Stimulated activated naive CD8-positive, alpha-beta T cell treated with anti-CD3 and anti-CD28 coated beads, Interleukin-15, amount 100 ng/mL, for 72 hours (primary cell): ENCODE results near the gene GSDME.
A peak's percentile ranks its signal among the peaks of the same experiment; 100 is the strongest.
"Not testable (repeated sequence)": the region's sequence is repeated elsewhere in the genome, so short reads cannot be mapped to it uniquely, and the experiment has no call there.

Source experiments
- ATAC-seq: fragments of 150-1000 bp; cut with Tn5 transposase; 2 replicates; pipeline ENCODE4 v1.10.0; 2021; ENCODE audit warnings: mild to moderate bottlenecking, moderate library complexity
- DNase-seq, 2 donors: peaks; one replicate each; pipeline ENCODE4 v3.0.0; 2021 to 2022
- H3K27ac Mint-ChIP-seq, 2 donors: one replicate each; pipeline ENCODE4 v1.8.0; 2022; ENCODE audit warnings: mild to moderate bottlenecking in 2 of 2, mixed read lengths in 2 of 2, moderate library complexity in 2 of 2
- H3K27me3 Mint-ChIP-seq: one replicate; pipeline ENCODE4 v1.8.0; 2022; ENCODE audit warnings: mixed read lengths
- H3K4me1 Mint-ChIP-seq: one replicate; pipeline ENCODE4 v1.8.0; 2022; ENCODE audit warnings: mild to moderate bottlenecking, mixed read lengths
- H3K4me3 Mint-ChIP-seq, 2 donors: one replicate each; pipeline ENCODE4 v1.8.0; 2022; ENCODE audit warnings: mild to moderate bottlenecking in 2 of 2, mixed read lengths in 2 of 2, moderate library complexity in 1 of 2
- H3K9me3 Mint-ChIP-seq, 2 donors: one replicate each; pipeline ENCODE4 v1.8.0; 2022; ENCODE audit warnings: mixed read lengths in 2 of 2

The GSDME gene

GRCh38 chr7:24737281-24737680 is 20.0 kb downstream of the GSDME start:
- peaks cover 75% of the 10 kb centered on the region for H3K27me3 Mint-ChIP-seq
- no peak overlapping the region for H3K27ac Mint-ChIP-seq
- ATAC-seq = no peak
- H3K9me3 Mint-ChIP-seq = peaks cover 24 to 34% of the 10 kb centered on the region in 2 donors
- no peak for DNase-seq
- H3K4me1 Mint-ChIP-seq = no peaks in the 10 kb centered on the region
- no peak overlapping the region for H3K4me3 Mint-ChIP-seq

GRCh38 chr7:24735594-24735993 is 21.7 kb downstream of the GSDME start:
- Mint-ChIP-seq H3K27me3 (peaks cover 88% of the 10 kb centered on the region), H3K9me3 (peaks cover 24 to 34% of the 10 kb centered on the region in 2 donors)
- H3K27ac Mint-ChIP-seq, H3K4me3 Mint-ChIP-seq, ATAC-seq, H3K4me1 Mint-ChIP-seq, DNase-seq: not testable (repeated sequence)

GRCh38 chr7:24734306-24734705 is 23.0 kb downstream of the GSDME start:
- Mint-ChIP-seq H3K4me1 (peaks cover 8% of the 10 kb centered on the region), H3K27me3 (peaks cover 94% of the 10 kb centered on the region), H3K4me3 (no peak overlapping the region), H3K27ac (no peak overlapping the region), H3K9me3 (peaks cover 22 to 34% of the 10 kb centered on the region in 2 donors)
- DNase-seq (no peak), ATAC-seq (no peak)

- H3K27me3 Mint-ChIP-seq = peaks cover 93% of the 10 kb centered on the region
- peaks cover 16% of the 10 kb centered on the region for H3K4me1 Mint-ChIP-seq
- no peak overlapping the region for H3K27ac Mint-ChIP-seq
- DNase-seq (no peak), ATAC-seq (no peak)
- H3K4me3 Mint-ChIP-seq = no peak overlapping the region
- H3K9me3 Mint-ChIP-seq = peaks cover 14 to 28% of the 10 kb centered on the region in 2 donors
Observed at GRCh38 chr7:24733414-24734060, 23.7 kb downstream of the GSDME start.

GRCh38 chr7:24732646-24733413 is 24.4 kb downstream of the GSDME start:
- no peak overlapping the region for H3K4me3 Mint-ChIP-seq
- no peak for ATAC-seq
- H3K27ac Mint-ChIP-seq = no peak overlapping the region
- no peak for DNase-seq
- H3K9me3 Mint-ChIP-seq = peaks cover 10 to 25% of the 10 kb centered on the region in 2 donors
- H3K4me1 Mint-ChIP-seq = peaks cover 23% of the 10 kb centered on the region
- H3K27me3 Mint-ChIP-seq = peaks cover 93% of the 10 kb centered on the region

GRCh38 chr7:24731313-24731712 is 26.0 kb downstream of the GSDME start:
- Mint-ChIP-seq H3K27ac (no peak overlapping the region), H3K4me3 (no peak overlapping the region), H3K4me1 (peaks cover 35% of the 10 kb centered on the region), H3K9me3 (peaks cover 8 to 13% of the 10 kb centered on the region in 2 donors), H3K27me3 (peaks cover 91% of the 10 kb centered on the region)
- no peak for DNase-seq
- ATAC-seq = no peak

GRCh38 chr7:24730018-24730369 is 27.3 kb downstream of the GSDME start:
- H3K4me1 Mint-ChIP-seq = peaks cover 35% of the 10 kb centered on the region
- ATAC-seq (no peak), DNase-seq (no peak)
- peaks cover 92% of the 10 kb centered on the region for H3K27me3 Mint-ChIP-seq
- H3K9me3 Mint-ChIP-seq = peaks cover 0 to 7% of the 10 kb centered on the region in 2 donors
- no peak overlapping the region for H3K4me3 Mint-ChIP-seq
- no peak overlapping the region for H3K27ac Mint-ChIP-seq

- Mint-ChIP-seq H3K27me3 (peaks cover 89% of the 10 kb centered on the region), H3K27ac (no peak overlapping the region), H3K4me1 (peaks cover 35% of the 10 kb centered on the region), H3K9me3 (peaks cover 0 to 3% of the 10 kb centered on the region in 2 donors), H3K4me3 (no peak overlapping the region)
- ATAC-seq = no peak
- DNase-seq = no peak
Observed at GRCh38 chr7:24729365-24730017, 27.8 kb downstream of the GSDME start.

GRCh38 chr7:24728503-24729364 is 28.5 kb downstream of the GSDME start:
- ATAC-seq (peak; percentile 82), DNase-seq (peak in 1 of 2 donors; percentile 31)
- H3K9me3 Mint-ChIP-seq = no peaks in the 10 kb centered on the region
- peak overlapping the region; percentile 21 to 52 for H3K4me3 Mint-ChIP-seq
- peaks cover 82% of the 10 kb centered on the region for H3K27me3 Mint-ChIP-seq
- no peak overlapping the region for H3K27ac Mint-ChIP-seq
- peaks cover 35% of the 10 kb centered on the region for H3K4me1 Mint-ChIP-seq

- Mint-ChIP-seq H3K4me3 (peak overlapping the region in 1 of 2 donors; percentile 52), H3K9me3 (no peaks in the 10 kb centered on the region)
- ATAC-seq = no peak
Observed at GRCh38 chr7:24728121-24728500, 29.2 kb downstream of the GSDME start.

GRCh38 chr7:24727154-24728120 is 29.8 kb downstream of the GSDME start:
- ATAC-seq (peak; percentile 39), DNase-seq (no peak)
- H3K9me3 Mint-ChIP-seq = no peaks in the 10 kb centered on the region
- H3K27ac Mint-ChIP-seq = no peak overlapping the region
- H3K4me3 Mint-ChIP-seq = peak overlapping the region in 1 of 2 donors; percentile 14
- H3K4me1 Mint-ChIP-seq = peaks cover 35% of the 10 kb centered on the region
- H3K27me3 Mint-ChIP-seq = peaks cover 73% of the 10 kb centered on the region

More at GRCh38 chr7:24728121-24728500, 29.2 kb downstream of the GSDME start:
- peaks cover 75% of the 10 kb centered on the region for H3K27me3 Mint-ChIP-seq
- H3K27ac Mint-ChIP-seq = peak overlapping the region in 1 of 2 donors; percentile 42
- DNase-seq = no peak
- H3K4me1 Mint-ChIP-seq = peaks cover 35% of the 10 kb centered on the region

GRCh38 chr7:24725554-24726241 is 31.6 kb downstream of the GSDME start:
- H3K4me1 Mint-ChIP-seq = peaks cover 35% of the 10 kb centered on the region
- H3K27ac Mint-ChIP-seq = peak overlapping the region in 1 of 2 donors; percentile 55
- no peak overlapping the region for H3K4me3 Mint-ChIP-seq
- no peaks in the 10 kb centered on the region for H3K9me3 Mint-ChIP-seq
- ATAC-seq (no peak), DNase-seq (no peak)
- peaks cover 61% of the 10 kb centered on the region for H3K27me3 Mint-ChIP-seq

- H3K27ac Mint-ChIP-seq = no peak overlapping the region
- H3K4me1 Mint-ChIP-seq = peaks cover 30% of the 10 kb centered on the region
- no peak overlapping the region for H3K4me3 Mint-ChIP-seq
- H3K27me3 Mint-ChIP-seq = peaks cover 55% of the 10 kb centered on the region
- no peak for DNase-seq
- H3K9me3 Mint-ChIP-seq = no peaks in the 10 kb centered on the region
- ATAC-seq = no peak
Observed at GRCh38 chr7:24724451-24725190, 32.6 kb downstream of the GSDME start.
